Peyer's patch (tissue), 4 donors: Measurements from ENCODE around the gene CD160.

Experiments used
- POLR2A ChIP-seq, 2 donors: fragments of 450-650 bp; IDR thresholded peaks; one replicate each; pipeline ENCODE4 v1.5.1; 2017; ENCODE audit warnings: antibody characterized with exemption in 2 of 2, mild to moderate bottlenecking in 2 of 2, moderate library complexity in 2 of 2
- TF ChIP-seq, protein P1 (sequence below), 6 experiments: fragments of 450-650 bp in 4 of 6; fragments of 200-600 bp in 2 of 6; sonication (generic) in 1 of 6; IDR thresholded peaks; one replicate each; pipeline ENCODE4 v1.5.1; 2017 to 2019; ENCODE audit warnings: antibody characterized with exemption in 6 of 6, mild to moderate bottlenecking in 3 of 6, moderate library complexity in 1 of 6

DNA sequence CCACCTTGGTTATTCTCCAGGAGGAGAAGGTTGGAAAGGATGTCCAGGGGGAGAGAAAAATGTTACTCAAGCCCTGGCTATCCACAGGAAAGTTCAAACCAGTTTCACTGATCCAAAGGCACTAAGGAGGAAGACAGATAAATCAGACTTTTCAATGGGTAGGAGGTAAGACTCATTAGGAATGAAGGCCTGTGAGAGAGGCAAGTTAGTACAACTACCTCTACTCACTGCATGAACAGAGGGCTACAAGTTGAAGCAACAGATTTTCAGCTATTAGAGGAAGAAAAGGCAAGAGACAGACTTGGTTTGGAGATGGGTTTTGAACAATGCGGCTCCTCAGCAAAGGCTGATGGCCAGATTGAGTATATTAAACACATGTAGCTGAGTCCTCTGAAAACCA is 16.9 kb downstream of the CD160 start:
- TF ChIP-seq, protein P1, sequence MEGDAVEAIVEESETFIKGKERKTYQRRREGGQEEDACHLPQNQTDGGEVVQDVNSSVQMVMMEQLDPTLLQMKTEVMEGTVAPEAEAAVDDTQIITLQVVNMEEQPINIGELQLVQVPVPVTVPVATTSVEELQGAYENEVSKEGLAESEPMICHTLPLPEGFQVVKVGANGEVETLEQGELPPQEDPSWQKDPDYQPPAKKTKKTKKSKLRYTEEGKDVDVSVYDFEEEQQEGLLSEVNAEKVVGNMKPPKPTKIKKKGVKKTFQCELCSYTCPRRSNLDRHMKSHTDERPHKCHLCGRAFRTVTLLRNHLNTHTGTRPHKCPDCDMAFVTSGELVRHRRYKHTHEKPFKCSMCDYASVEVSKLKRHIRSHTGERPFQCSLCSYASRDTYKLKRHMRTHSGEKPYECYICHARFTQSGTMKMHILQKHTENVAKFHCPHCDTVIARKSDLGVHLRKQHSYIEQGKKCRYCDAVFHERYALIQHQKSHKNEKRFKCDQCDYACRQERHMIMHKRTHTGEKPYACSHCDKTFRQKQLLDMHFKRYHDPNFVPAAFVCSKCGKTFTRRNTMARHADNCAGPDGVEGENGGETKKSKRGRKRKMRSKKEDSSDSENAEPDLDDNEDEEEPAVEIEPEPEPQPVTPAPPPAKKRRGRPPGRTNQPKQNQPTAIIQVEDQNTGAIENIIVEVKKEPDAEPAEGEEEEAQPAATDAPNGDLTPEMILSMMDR (IDR thresholded peaks at IDR 0.05) = no peak
- no peak for TF ChIP-seq POLR2A (IDR thresholded peaks at IDR 0.05)
